Measurements from ENCODE around the gene WDR26.

GRCh38 chr1:224433041-224433691 is 1.4 kb downstream of the WDR26 start:
- TF ChIP-seq SUZ12 (IDR thresholded peaks at IDR 0.05; ENCODE audit: extremely low read depth, insufficient read depth, insufficient read length), result no peak
- TF ChIP-seq YY1 (IDR thresholded peaks at IDR 0.05; ENCODE audit: insufficient read depth, insufficient read length), result no peak
- no peak for TF ChIP-seq ZNF274 (IDR thresholded peaks at IDR 0.05; ENCODE audit: low read depth, low read length)

Data from NT2/D1 (cell line).